IgD-negative memory B cell (primary cell): Measurements from ENCODE around the gene UBE2E1. TPM values are rescaled to one million over a fixed set of nuclear protein-coding genes. Genes with fewer than 3 reads are reported as not detected.
A peak's percentile ranks its signal among the peaks of the same experiment; 100 is the strongest.

Experiments
- H3K27ac Mint-ChIP-seq, 3 donors: one replicate each; pipeline ENCODE4 v1.8.0; 2020 to 2022; ENCODE audit warnings: mild to moderate bottlenecking in 3 of 3, mixed read lengths in 3 of 3, moderate library complexity in 1 of 3
- H3K27me3 Mint-ChIP-seq: one replicate; pipeline ENCODE4 v1.8.0; 2021; ENCODE audit warnings: mixed read lengths
- H3K36me3 Mint-ChIP-seq: one replicate; pipeline ENCODE4 v1.8.0; 2020; ENCODE audit warnings: mild to moderate bottlenecking, mixed read lengths
- H3K4me1 Mint-ChIP-seq, 3 donors: one replicate each; pipeline ENCODE4 v1.8.0; 2020 to 2022; ENCODE audit warnings: mixed read lengths in 3 of 3, mild to moderate bottlenecking in 1 of 3
- H3K4me3 Mint-ChIP-seq, 4 donors: one replicate each; pipeline ENCODE4 v1.8.0; 2020 to 2022; ENCODE audit warnings: mild to moderate bottlenecking in 4 of 4, mixed read lengths in 4 of 4, moderate library complexity in 3 of 4
- H3K9me3 Mint-ChIP-seq, 3 donors: one replicate each; pipeline ENCODE4 v1.8.0; 2020 to 2021; ENCODE audit warnings: mixed read lengths in 3 of 3, mild to moderate bottlenecking in 1 of 3
- polyA plus RNA-seq: library from polyadenylated mRNA; unstranded; fragments of 300-500 nt; fragmentation: Illumina TruSeq; gene quantifications from one replicate; pipeline ENCODE4 v1.2.3, GENCODE V29; 2021

UBE2E1 gene
- polyA plus RNA-seq, 1 donor from 2014 or later, result 17.0 TPM

- H3K36me3 Mint-ChIP-seq, result no peaks in the 10 kb centered on the region
- peaks cover 43 to 45% (median 44%) of the 10 kb centered on the region in 3 donors for H3K4me1 Mint-ChIP-seq
- peak overlapping the region; percentile 97 to 99 (median 98) for H3K4me3 Mint-ChIP-seq
- H3K27ac Mint-ChIP-seq, result peak overlapping the region; percentile 95 to 99 (median 99)
- H3K9me3 Mint-ChIP-seq, result peaks cover 0 to 2% (median 0%) of the 10 kb centered on the region in 3 donors
- H3K27me3 Mint-ChIP-seq, result no peaks in the 10 kb centered on the region
Observed at GRCh38 chr3:23806534-23807423, 1.0 kb downstream of the UBE2E1 start.

DNA sequence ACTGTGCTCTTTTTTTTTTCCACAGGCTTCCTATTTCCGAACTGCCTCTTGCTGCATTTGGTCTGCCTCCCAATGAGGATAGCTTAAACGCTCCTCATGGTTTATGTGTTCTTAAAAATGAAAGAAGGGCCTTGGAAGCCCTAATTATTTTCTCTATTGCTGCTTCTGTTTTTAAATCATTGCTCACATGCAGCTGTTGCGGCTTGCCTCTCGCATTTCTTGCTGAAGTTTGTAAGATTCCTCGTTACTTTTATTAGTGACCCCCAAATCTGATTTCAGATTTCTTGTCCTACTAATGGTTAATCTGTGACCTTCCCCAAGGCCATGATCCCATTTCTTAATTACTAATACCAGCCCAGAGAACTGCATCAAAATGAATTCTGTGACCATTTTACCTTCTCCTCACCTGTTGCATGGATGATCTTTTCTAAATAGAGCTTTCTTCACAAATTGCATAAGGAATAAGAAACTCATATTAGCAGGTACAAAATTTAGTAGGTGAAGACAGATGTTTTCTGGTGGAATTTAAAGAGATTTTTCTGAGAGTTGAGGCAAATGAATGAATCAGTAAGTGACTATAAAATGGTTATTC lies 1.8 kb downstream of the UBE2E1 start:
- peaks cover 0 to 2% (median 0%) of the 10 kb centered on the region in 3 donors for H3K9me3 Mint-ChIP-seq
- H3K4me3 Mint-ChIP-seq, result peak overlapping the region; percentile 97 to 99 (median 98)
- no peaks in the 10 kb centered on the region for H3K36me3 Mint-ChIP-seq
- peaks cover 50 to 52% (median 50%) of the 10 kb centered on the region in 3 donors for H3K4me1 Mint-ChIP-seq
- peak overlapping the region; percentile 95 to 99 (median 99) for H3K27ac Mint-ChIP-seq
- H3K27me3 Mint-ChIP-seq, result no peaks in the 10 kb centered on the region

- Mint-ChIP-seq H3K27ac (peak overlapping the region; percentile 95 to 99 (median 99)), H3K36me3 (no peaks in the 10 kb centered on the region), H3K4me1 (peaks cover 52 to 54% (median 54%) of the 10 kb centered on the region in 3 donors), H3K27me3 (no peaks in the 10 kb centered on the region), H3K9me3 (peaks cover 0 to 2% (median 0%) of the 10 kb centered on the region in 3 donors), H3K4me3 (peak overlapping the region; percentile 97 to 99 (median 98))
Observed at GRCh38 chr3:23808525-23808924, 2.8 kb downstream of the UBE2E1 start.

DNA sequence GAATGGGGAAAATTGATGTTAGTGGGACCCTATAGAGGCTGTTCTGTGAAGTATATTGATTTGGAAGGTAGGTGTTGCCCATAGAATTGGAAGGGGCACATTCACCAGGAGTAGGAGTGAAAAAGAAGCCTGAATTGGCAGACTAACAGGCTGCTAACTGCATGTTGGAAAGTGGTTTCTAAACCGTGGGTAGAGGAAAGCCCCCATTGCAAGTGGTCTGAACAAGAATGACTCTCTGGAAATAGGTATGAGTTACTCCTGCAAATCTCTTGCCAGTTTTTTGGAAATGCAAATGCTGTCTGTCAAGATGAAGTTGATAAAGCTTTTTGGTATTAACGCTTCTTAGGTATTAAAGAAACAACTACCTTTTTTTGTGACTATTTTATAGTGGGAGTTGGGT lies 3.5 kb downstream of the UBE2E1 start:
- H3K4me3 Mint-ChIP-seq, result peak overlapping the region; percentile 98 to 99 (median 99)
- H3K4me1 Mint-ChIP-seq, result peaks cover 52 to 55% (median 54%) of the 10 kb centered on the region in 3 donors
- peak overlapping the region; percentile 95 to 99 (median 99) for H3K27ac Mint-ChIP-seq
- no peaks in the 10 kb centered on the region for H3K27me3 Mint-ChIP-seq
- H3K36me3 Mint-ChIP-seq, result no peaks in the 10 kb centered on the region
- H3K9me3 Mint-ChIP-seq, result peaks cover 0 to 2% (median 0%) of the 10 kb centered on the region in 3 donors

DNA sequence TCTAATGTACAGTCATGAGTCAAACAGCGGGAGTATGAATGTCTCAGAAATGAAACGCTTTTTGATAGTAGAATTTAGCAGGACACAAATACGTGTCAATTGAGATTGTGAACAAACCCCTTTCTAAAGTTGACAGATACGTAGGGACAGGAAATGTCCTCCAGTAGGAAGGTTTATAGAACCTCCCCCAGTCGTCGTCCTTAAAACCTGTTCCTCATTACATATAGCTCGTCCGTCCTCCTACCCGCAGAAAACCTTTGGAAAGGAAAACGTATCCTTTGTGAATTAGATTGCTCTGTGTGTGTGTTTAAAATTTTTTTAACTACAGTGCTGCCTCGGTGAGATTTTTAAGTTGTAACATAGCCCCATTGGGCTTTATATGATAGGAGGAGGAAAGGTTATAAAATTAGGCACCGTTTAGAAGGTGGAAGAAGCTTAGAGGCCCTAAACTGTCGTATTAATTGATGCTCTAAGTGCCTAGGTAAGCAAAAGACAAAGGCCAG lies 4.1 kb downstream of the UBE2E1 start:
- Mint-ChIP-seq H3K4me3 (peak overlapping the region; percentile 98 to 99 (median 99)), H3K27me3 (no peaks in the 10 kb centered on the region), H3K4me1 (peaks cover 50 to 54% (median 54%) of the 10 kb centered on the region in 3 donors), H3K9me3 (peaks cover 0 to 2% (median 0%) of the 10 kb centered on the region in 3 donors), H3K36me3 (no peaks in the 10 kb centered on the region), H3K27ac (peak overlapping the region; percentile 95 to 99 (median 99))

- Mint-ChIP-seq H3K4me3 (peak overlapping the region; percentile 98 to 99 (median 99)), H3K4me1 (peaks cover 49 to 54% (median 54%) of the 10 kb centered on the region in 3 donors), H3K36me3 (no peaks in the 10 kb centered on the region), H3K27me3 (no peaks in the 10 kb centered on the region), H3K9me3 (peaks cover 0 to 2% (median 0%) of the 10 kb centered on the region in 3 donors), H3K27ac (peak overlapping the region; percentile 95 to 99 (median 99))
Observed at GRCh38 chr3:23810343-23811184, 4.8 kb downstream of the UBE2E1 start.

DNA sequence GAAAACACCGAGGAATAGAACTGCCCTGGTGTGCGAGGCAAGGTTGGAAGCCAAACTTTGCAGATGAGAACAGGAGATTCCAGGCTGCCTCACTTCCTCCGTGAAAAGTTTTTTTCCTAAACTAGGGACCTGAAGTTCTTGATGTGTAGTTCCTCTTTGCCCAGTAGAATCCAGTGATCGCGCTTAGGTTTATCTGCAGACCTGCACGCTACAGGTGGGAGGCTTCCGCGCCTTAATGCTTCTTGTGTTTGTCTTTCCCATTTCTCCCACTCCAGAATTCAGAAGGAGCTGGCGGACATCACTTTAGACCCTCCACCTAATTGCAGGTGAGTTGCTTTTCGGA lies 5.4 kb downstream of the UBE2E1 start:
- peak overlapping the region; percentile 83 to 96 (median 95) for H3K27ac Mint-ChIP-seq
- peaks cover 51 to 58% (median 54%) of the 10 kb centered on the region in 3 donors for H3K4me1 Mint-ChIP-seq
- peak overlapping the region; percentile 92 to 98 (median 96) for H3K4me3 Mint-ChIP-seq
- peaks cover 0 to 2% (median 0%) of the 10 kb centered on the region in 3 donors for H3K9me3 Mint-ChIP-seq
- H3K27me3 Mint-ChIP-seq, result no peaks in the 10 kb centered on the region
- no peaks in the 10 kb centered on the region for H3K36me3 Mint-ChIP-seq

- Mint-ChIP-seq H3K27me3 (no peaks in the 10 kb centered on the region), H3K4me1 (peaks cover 51 to 58% (median 53%) of the 10 kb centered on the region in 3 donors)
Observed at GRCh38 chr3:23811919-23812318, 6.2 kb downstream of the UBE2E1 start.

DNA sequence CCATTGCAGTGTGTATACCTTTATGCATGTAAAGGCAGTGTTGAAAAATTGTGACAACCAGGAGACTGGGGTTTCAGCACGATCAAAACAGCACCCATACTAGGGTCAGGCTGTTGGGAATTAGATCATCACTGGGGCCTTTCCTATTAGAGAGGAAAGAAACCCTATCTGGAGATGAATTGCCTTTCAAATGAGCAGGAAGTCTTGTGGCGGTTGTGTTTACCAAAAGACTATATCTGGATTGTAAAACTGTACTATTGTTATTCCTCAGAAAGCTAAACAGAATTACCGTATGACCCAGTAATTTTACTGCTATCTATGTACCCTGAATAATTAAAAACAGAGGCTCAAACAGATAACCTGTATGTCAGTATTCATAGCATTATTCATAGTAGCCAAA lies 10.1 kb downstream of the UBE2E1 start:
- H3K4me1 Mint-ChIP-seq, result peaks cover 36 to 50% (median 39%) of the 10 kb centered on the region in 3 donors
- no peaks in the 10 kb centered on the region for H3K27me3 Mint-ChIP-seq
- H3K9me3 Mint-ChIP-seq, result no peaks in the 10 kb centered on the region
- H3K4me3 Mint-ChIP-seq, result no peak overlapping the region
- H3K27ac Mint-ChIP-seq, result no peak overlapping the region
- H3K36me3 Mint-ChIP-seq, result peaks cover 2% of the 10 kb centered on the region

More at GRCh38 chr3:23811919-23812318, 6.2 kb downstream of the UBE2E1 start:
- Mint-ChIP-seq H3K36me3 (no peaks in the 10 kb centered on the region), H3K27ac (peak overlapping the region; percentile 5 to 85 (median 83)), H3K9me3 (peaks cover 0 to under 1% (median 0%) of the 10 kb centered on the region in 3 donors), H3K4me3 (peak overlapping the region; percentile 92 to 98 (median 96))

- peaks cover 35 to 50% (median 39%) of the 10 kb centered on the region in 3 donors for H3K4me1 Mint-ChIP-seq
- no peaks in the 10 kb centered on the region for H3K27me3 Mint-ChIP-seq
- no peak overlapping the region for H3K27ac Mint-ChIP-seq
- H3K9me3 Mint-ChIP-seq, result no peaks in the 10 kb centered on the region
- peaks cover 2% of the 10 kb centered on the region for H3K36me3 Mint-ChIP-seq
- H3K4me3 Mint-ChIP-seq, result no peak overlapping the region
Observed at GRCh38 chr3:23816721-23817120, 11.0 kb downstream of the UBE2E1 start.

- Mint-ChIP-seq H3K4me3 (no peak overlapping the region), H3K36me3 (peaks cover 2% of the 10 kb centered on the region), H3K27ac (peak overlapping the region in 2 of 3 donors; percentile 34 to 41), H3K4me1 (peaks cover 31 to 45% (median 39%) of the 10 kb centered on the region in 3 donors), H3K27me3 (no peaks in the 10 kb centered on the region), H3K9me3 (no peaks in the 10 kb centered on the region)
Observed at GRCh38 chr3:23817508-23818223, 11.9 kb downstream of the UBE2E1 start.

- Mint-ChIP-seq H3K4me1 (peaks cover 46 to 58% (median 50%) of the 10 kb centered on the region in 3 donors), H3K9me3 (no peaks in the 10 kb centered on the region), H3K36me3 (peaks cover 2% of the 10 kb centered on the region), H3K27ac (no peak overlapping the region), H3K4me3 (no peak overlapping the region), H3K27me3 (no peaks in the 10 kb centered on the region)
Observed at GRCh38 chr3:23819599-23820360, 14.0 kb downstream of the UBE2E1 start.

DNA sequence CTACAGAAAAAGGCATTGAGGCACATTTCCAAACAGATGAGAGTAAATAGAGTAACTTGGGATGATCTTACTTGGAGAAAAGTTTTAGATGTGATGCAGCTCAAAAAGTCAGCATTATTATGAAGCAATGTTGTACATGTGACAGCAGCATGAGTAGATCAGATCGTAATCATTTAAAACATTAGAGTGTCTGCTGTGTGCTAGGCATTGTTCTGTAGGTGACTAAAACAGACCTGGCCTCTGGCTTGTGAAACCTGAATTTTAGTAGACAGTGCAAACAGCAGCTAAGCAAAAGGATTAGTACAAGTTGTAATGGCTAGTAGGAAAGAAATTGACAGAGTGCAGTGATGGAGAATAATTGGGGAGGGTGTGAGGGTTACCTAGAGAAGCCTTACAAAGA lies 15.1 kb downstream of the UBE2E1 start:
- Mint-ChIP-seq H3K9me3 (no peaks in the 10 kb centered on the region), H3K27me3 (no peaks in the 10 kb centered on the region), H3K36me3 (peaks cover 2% of the 10 kb centered on the region), H3K27ac (peak overlapping the region in 1 of 3 donors; percentile 42), H3K4me1 (peaks cover 47 to 61% (median 60%) of the 10 kb centered on the region in 3 donors), H3K4me3 (no peak overlapping the region)
